Colonic mucosa (tissue), 4 donors: Measurements from ENCODE around the gene CENPB. TPM values are rescaled to one million over a fixed set of nuclear protein-coding genes. Genes with fewer than 3 reads are reported as not detected.

ENCODE experiments used
- DNase-seq: peaks from one replicate; pipeline ENCODE4 v3.0.0-alpha.2; 2020
- H3K27ac ChIP-seq: fragments of 200-600 bp; one replicate; pipeline ENCODE4 v1.8.0; 2021
- H3K27me3 ChIP-seq: fragments of 200-600 bp; one replicate; pipeline ENCODE4 v1.8.0; 2021
- H3K36me3 ChIP-seq: fragments of 200-600 bp; one replicate; pipeline ENCODE4 v1.8.0; 2021
- H3K4me1 ChIP-seq: fragments of 200-600 bp; one replicate; pipeline ENCODE4 v1.8.0; 2021; ENCODE audit warnings: mild to moderate bottlenecking
- H3K4me3 ChIP-seq: fragments of 200-600 bp; one replicate; pipeline ENCODE4 v1.8.0; 2021
- H3K9ac ChIP-seq, 2 donors: one replicate each; pipeline ENCODE4 v1.7.0; 2013; ENCODE audit warnings: control low read depth in 2 of 2, low read depth in 2 of 2, low read length in 2 of 2
- H3K9me3 ChIP-seq: fragments of 200-600 bp; one replicate; pipeline ENCODE4 v1.8.0; 2021
- intact Hi-C: fragments of 100-400 bp; cut with DNase I; formaldehyde crosslinking; loops from one replicate; pipeline ENCODE4 v1.14.1; 2022
- total RNA-seq, 2 donors: library from RNA; stranded (reverse); fragmentation: NEBNext Ultra II Directional in 1 of 2; extraction: Animal tissue kit (Norgen Biotek cat#: 25700) in 1 of 2; gene quantifications; one replicate each; pipeline ENCODE4 v1.2.1, GENCODE V29; 2021
- TF ChIP-seq, protein P1 (sequence below): fragments of 200-600 bp; IDR thresholded peaks from one replicate; pipeline ENCODE4 v1.8.0; 2022; ENCODE audit warnings: antibody characterized with exemption, mild to moderate bottlenecking
- donor health status: healthy.
- donor health status: DM: no; HTN: no; CAD: no.
- donor health status: DM: no; HTN: no; CAD: no.

Gene CENPB
- total RNA-seq, 2 donors from 2014 or later, result 65.6 to 93.3 TPM

- Histone ChIP-seq H3K9ac (no peak overlapping the region), H3K27me3 (no peaks in the 10 kb centered on the region), H3K4me1 (peaks cover 6% of the 10 kb centered on the region), H3K27ac (no peak overlapping the region), H3K4me3 (no peak overlapping the region), H3K36me3 (no peaks in the 10 kb centered on the region), H3K9me3 (no peaks in the 10 kb centered on the region)
- TF ChIP-seq, protein P1, sequence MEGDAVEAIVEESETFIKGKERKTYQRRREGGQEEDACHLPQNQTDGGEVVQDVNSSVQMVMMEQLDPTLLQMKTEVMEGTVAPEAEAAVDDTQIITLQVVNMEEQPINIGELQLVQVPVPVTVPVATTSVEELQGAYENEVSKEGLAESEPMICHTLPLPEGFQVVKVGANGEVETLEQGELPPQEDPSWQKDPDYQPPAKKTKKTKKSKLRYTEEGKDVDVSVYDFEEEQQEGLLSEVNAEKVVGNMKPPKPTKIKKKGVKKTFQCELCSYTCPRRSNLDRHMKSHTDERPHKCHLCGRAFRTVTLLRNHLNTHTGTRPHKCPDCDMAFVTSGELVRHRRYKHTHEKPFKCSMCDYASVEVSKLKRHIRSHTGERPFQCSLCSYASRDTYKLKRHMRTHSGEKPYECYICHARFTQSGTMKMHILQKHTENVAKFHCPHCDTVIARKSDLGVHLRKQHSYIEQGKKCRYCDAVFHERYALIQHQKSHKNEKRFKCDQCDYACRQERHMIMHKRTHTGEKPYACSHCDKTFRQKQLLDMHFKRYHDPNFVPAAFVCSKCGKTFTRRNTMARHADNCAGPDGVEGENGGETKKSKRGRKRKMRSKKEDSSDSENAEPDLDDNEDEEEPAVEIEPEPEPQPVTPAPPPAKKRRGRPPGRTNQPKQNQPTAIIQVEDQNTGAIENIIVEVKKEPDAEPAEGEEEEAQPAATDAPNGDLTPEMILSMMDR, result no peak
- intact Hi-C loops, result no loop called here
- DNase-seq, result no peak
Measured at GRCh38 chr20:3738111-3739053, 48.2 kb downstream of the CENPB start.

DNA sequence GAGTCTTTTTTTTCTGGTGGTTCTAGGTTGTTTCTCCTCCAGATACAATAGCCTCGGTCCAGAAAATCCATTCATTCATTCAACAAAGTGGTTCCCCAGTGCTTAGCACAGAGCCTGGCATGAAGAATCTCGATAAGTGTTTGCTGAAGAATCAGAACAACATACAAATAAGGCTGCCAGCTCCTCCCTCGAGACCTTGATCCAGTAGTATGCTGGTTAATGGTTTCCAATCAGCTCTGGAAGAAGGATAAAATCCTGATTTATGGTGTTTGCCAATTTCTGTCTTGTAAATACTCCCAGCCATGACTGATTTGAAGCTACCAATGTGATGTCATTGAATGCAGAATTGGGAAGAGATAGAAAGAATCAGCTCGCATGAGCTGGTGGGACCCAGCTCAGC is 50.8 kb downstream of the CENPB start:
- Histone ChIP-seq H3K4me3 (no peak overlapping the region), H3K4me1 (peaks cover 6% of the 10 kb centered on the region), H3K27me3 (peaks cover 10% of the 10 kb centered on the region), H3K27ac (no peak overlapping the region), H3K9me3 (no peaks in the 10 kb centered on the region), H3K36me3 (no peaks in the 10 kb centered on the region), H3K9ac (no peak overlapping the region)
- DNase-seq, result no peak
- intact Hi-C loops, result no loop called here
- TF ChIP-seq, protein P1, result no peak

DNA sequence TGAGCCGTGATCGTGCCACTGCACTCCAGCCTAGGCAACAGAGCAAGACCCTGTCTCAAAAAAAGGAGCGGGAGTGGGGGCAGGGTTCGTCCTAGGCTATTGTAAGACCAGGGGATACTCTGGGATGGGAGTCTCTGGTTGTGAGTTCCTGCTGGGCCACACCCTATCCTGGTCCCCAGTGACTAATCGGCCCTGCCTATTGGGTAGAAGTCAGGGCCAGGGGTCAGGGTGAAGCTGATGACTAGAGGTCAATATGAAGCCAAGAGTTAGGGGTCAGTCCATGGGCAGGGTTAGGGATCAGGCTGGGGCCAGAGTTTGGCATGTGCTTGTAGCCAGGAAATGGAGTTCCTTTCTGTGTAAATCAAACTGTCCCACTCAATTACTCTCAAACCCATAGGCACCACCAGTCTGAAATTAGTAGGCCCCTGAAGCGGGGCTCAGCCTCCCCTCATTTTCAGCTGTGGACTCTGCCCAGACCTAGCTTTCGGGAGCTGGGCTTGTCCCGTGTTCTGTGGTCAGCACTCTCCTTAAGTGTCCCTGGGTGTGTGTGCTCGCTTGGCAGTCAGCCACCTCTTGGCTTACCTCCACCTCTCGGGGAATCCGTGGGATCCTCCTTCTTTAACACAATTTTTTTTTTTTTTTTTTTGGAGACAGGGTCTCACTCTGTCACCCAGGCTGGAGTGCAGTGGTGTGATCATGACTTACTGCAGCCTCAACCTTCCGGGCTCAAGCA is 52.3 kb downstream of the CENPB start:
- H3K4me3 ChIP-seq, result no peak overlapping the region
- H3K27ac ChIP-seq, result no peak overlapping the region

More for the DNA sequence above, 52.3 kb downstream of the CENPB start:
- Histone ChIP-seq H3K27me3 (peaks cover 10% of the 10 kb centered on the region), H3K36me3 (no peaks in the 10 kb centered on the region), H3K4me1 (peaks cover 6% of the 10 kb centered on the region), H3K9ac (no peak overlapping the region), H3K9me3 (no peaks in the 10 kb centered on the region)
- peak; percentile 73 for DNase-seq
- TF ChIP-seq, protein P1, result no peak
- intact Hi-C loops, result no loop called here

Other genes starting within 250 kb of the CENPB start
- gene GFRA4, start 123.3 kb downstream of the CENPB start, total RNA-seq, result not detected
- 1 to 10 TPM; 6.7 to 8.1 TPM for gene ADAM33, start 104.7 kb downstream of the CENPB start, total RNA-seq
- gene SIGLEC1, start 74.1 kb downstream of the CENPB start, total RNA-seq, result 1 to 10 TPM; 2.5 to 4.6 TPM
- gene HSPA12B, start 54.1 kb downstream of the CENPB start, total RNA-seq, result 1 to 10 TPM; 1.5 to 1.7 TPM
- gene ADISSP, start 19.0 kb downstream of the CENPB start, total RNA-seq, result 10 to 100 TPM; 20.6 to 37.7 TPM
- not detected for gene SPEF1, start 5.3 kb downstream of the CENPB start, total RNA-seq
- gene CDC25B, start 9.6 kb upstream of the CENPB start, total RNA-seq, result 10 to 100 TPM; 41.9 to 65.5 TPM
- 10 to 100 TPM; 11.7 to 20.2 TPM for gene AP5S1, start 33.8 kb upstream of the CENPB start, total RNA-seq
- gene MAVS, start 60.1 kb upstream of the CENPB start, total RNA-seq, result 10 to 100 TPM; 46.2 to 70.7 TPM
- gene PANK2, start 102.6 kb upstream of the CENPB start, total RNA-seq, result 10 to 100 TPM; 29.7 to 31.3 TPM
- gene RNF24, start 228.8 kb upstream of the CENPB start, total RNA-seq, result 10 to 100 TPM in 1 of 2 donors, 1 to 10 TPM in 1; 4.2 to 13.4 TPM